ENCODE results near the gene ZMYM2. TPM values are rescaled to one million over a fixed set of nuclear protein-coding genes. Genes with fewer than 3 reads are reported as not detected.

Gene ZMYM2
- total RNA-seq, 4 donors from 2014 or later = 44.5 to 217 (median 57.0) TPM

- 93% methylated on average over 3 of the region's 3 CpGs for WGBS
- no peaks in the 10 kb centered on the region for H3K9me3 ChIP-seq
- no peak for DNase-seq (ENCODE audit: low spot score in 2 of 2)
- no peak overlapping the region for H3K4me3 ChIP-seq
- TF ChIP-seq POLR2A (IDR thresholded peaks at IDR 0.05) (no peak), CTCF (IDR thresholded peaks at IDR 0.05) (no peak), POLR2AphosphoS5 (IDR thresholded peaks at IDR 0.05) (no peak), EP300 (IDR thresholded peaks at IDR 0.05) (no peak)
- peaks cover 39% of the 10 kb centered on the region for H3K36me3 ChIP-seq
- no peak overlapping the region for H3K27ac ChIP-seq
- H3K4me1 ChIP-seq = no peaks in the 10 kb centered on the region
- no peaks in the 10 kb centered on the region for H3K27me3 ChIP-seq
Measured at GRCh38 chr13:19998960-19999359, 40.4 kb downstream of the ZMYM2 start.

- no peaks in the 10 kb centered on the region for H3K4me1 ChIP-seq
- peaks cover 39% of the 10 kb centered on the region for H3K36me3 ChIP-seq
Measured at GRCh38 chr13:20000062-20000552, 41.6 kb downstream of the ZMYM2 start.

GRCh38 chr13:20001366-20002190, 43.1 kb downstream of the ZMYM2 start:
- DNase-seq (ENCODE audit: low spot score in 2 of 2) = no peak
- 75% methylated on average over 4 of the region's 4 CpGs for WGBS
- no peak overlapping the region for H3K27ac ChIP-seq
- no peaks in the 10 kb centered on the region for H3K27me3 ChIP-seq
- H3K4me1 ChIP-seq = no peaks in the 10 kb centered on the region
- peaks cover 41% of the 10 kb centered on the region for H3K36me3 ChIP-seq
- no peaks in the 10 kb centered on the region for H3K9me3 ChIP-seq
- TF ChIP-seq EP300 (IDR thresholded peaks at IDR 0.05) = no peak
- TF ChIP-seq POLR2A (IDR thresholded peaks at IDR 0.05) = no peak
- no peak for TF ChIP-seq POLR2AphosphoS5 (IDR thresholded peaks at IDR 0.05)
- TF ChIP-seq CTCF (IDR thresholded peaks at IDR 0.05) = no peak
- no peak overlapping the region for H3K4me3 ChIP-seq

More at GRCh38 chr13:20000062-20000552, 41.6 kb downstream of the ZMYM2 start:
- Histone ChIP-seq H3K27ac (no peak overlapping the region), H3K27me3 (no peaks in the 10 kb centered on the region), H3K4me3 (no peak overlapping the region), H3K9me3 (no peaks in the 10 kb centered on the region)
- WGBS = 84% methylated on average over 5 of the region's 5 CpGs
- DNase-seq (ENCODE audit: low spot score in 2 of 2) = no peak
- TF ChIP-seq POLR2A (IDR thresholded peaks at IDR 0.05) = no peak

GRCh38 chr13:20002787-20003186, 44.3 kb downstream of the ZMYM2 start:
- Histone ChIP-seq H3K4me1 (no peaks in the 10 kb centered on the region), H3K36me3 (peaks cover 50% of the 10 kb centered on the region), H3K27me3 (no peaks in the 10 kb centered on the region), H3K9me3 (no peaks in the 10 kb centered on the region), H3K27ac (no peak overlapping the region), H3K4me3 (no peak overlapping the region)
- DNase-seq (ENCODE audit: low spot score in 2 of 2) = no peak
- WGBS = 63% methylated on average over 3 of the region's 3 CpGs
- TF ChIP-seq EP300 (IDR thresholded peaks at IDR 0.05) (no peak), POLR2AphosphoS5 (IDR thresholded peaks at IDR 0.05) (no peak), CTCF (IDR thresholded peaks at IDR 0.05) (no peak), POLR2A (IDR thresholded peaks at IDR 0.05) (no peak)

GRCh38 chr13:20006206-20006605, 47.7 kb downstream of the ZMYM2 start:
- Histone ChIP-seq H3K36me3 (peaks cover 77% of the 10 kb centered on the region), H3K27ac (no peak overlapping the region), H3K4me1 (no peaks in the 10 kb centered on the region), H3K9me3 (no peaks in the 10 kb centered on the region), H3K27me3 (no peaks in the 10 kb centered on the region), H3K4me3 (no peak overlapping the region)
- no peak for DNase-seq (ENCODE audit: low spot score in 2 of 2)
- TF ChIP-seq POLR2AphosphoS5 (IDR thresholded peaks at IDR 0.05) (no peak), POLR2A (IDR thresholded peaks at IDR 0.05) (no peak)
- WGBS = 94% methylated on average over 1 of the region's 1 CpG

GRCh38 chr13:20015763-20016162, 57.2 kb downstream of the ZMYM2 start:
- 94% methylated on average over 2 of the region's 2 CpGs for WGBS
- no peak for DNase-seq (ENCODE audit: low spot score in 2 of 2)
- no peaks in the 10 kb centered on the region for H3K4me1 ChIP-seq
- no peak overlapping the region for H3K4me3 ChIP-seq
- H3K27me3 ChIP-seq = no peaks in the 10 kb centered on the region
- H3K27ac ChIP-seq = no peak overlapping the region
- peaks cover 36% of the 10 kb centered on the region for H3K36me3 ChIP-seq
- TF ChIP-seq POLR2AphosphoS5 (IDR thresholded peaks at IDR 0.05) (no peak), CTCF (IDR thresholded peaks at IDR 0.05) (no peak), EP300 (IDR thresholded peaks at IDR 0.05) (no peak), POLR2A (IDR thresholded peaks at IDR 0.05) (no peak)
- peaks cover 11% of the 10 kb centered on the region for H3K9me3 ChIP-seq

Measured in suprapubic skin (tissue), 4 donors.